ENCODE data around the gene PCYT2.

Gene PCYT2

GRCh38 chr17:81942167-81942553, 31.0 kb upstream of the PCYT2 start:
- DNase-seq (ENCODE audit: low spot score) = no peak

- no peak for DNase-seq (ENCODE audit: low spot score)
Measured at GRCh38 chr17:81941484-81942166, 30.4 kb upstream of the PCYT2 start.

GRCh38 chr17:81940538-81941483, 29.6 kb upstream of the PCYT2 start:
- no peak for DNase-seq (ENCODE audit: low spot score)

GRCh38 chr17:81939881-81940385, 28.7 kb upstream of the PCYT2 start:
- DNase-seq (ENCODE audit: low spot score) = peak; percentile 42

- no peak for DNase-seq (ENCODE audit: low spot score)
Measured at GRCh38 chr17:81939218-81939617, 28.0 kb upstream of the PCYT2 start.

GRCh38 chr17:81935709-81936084, 24.5 kb upstream of the PCYT2 start:
- DNase-seq (ENCODE audit: low spot score) = no peak

- no peak for DNase-seq (ENCODE audit: low spot score)
Measured at GRCh38 chr17:81934850-81935708, 23.9 kb upstream of the PCYT2 start.

GRCh38 chr17:81934098-81934757, 23.0 kb upstream of the PCYT2 start:
- no peak for DNase-seq (ENCODE audit: low spot score)

GRCh38 chr17:81933178-81933699, 22.0 kb upstream of the PCYT2 start:
- no peak for DNase-seq (ENCODE audit: low spot score)

- DNase-seq (ENCODE audit: low spot score) = no peak
Measured at GRCh38 chr17:81932333-81932983, 21.3 kb upstream of the PCYT2 start.

GRCh38 chr17:81931557-81932332, 20.5 kb upstream of the PCYT2 start:
- no peak for DNase-seq (ENCODE audit: low spot score)

- no peak for DNase-seq (ENCODE audit: low spot score)
Measured at GRCh38 chr17:81931189-81931556, 20.0 kb upstream of the PCYT2 start.

- DNase-seq (ENCODE audit: low spot score) = no peak
Measured at GRCh38 chr17:81930142-81931125, 19.2 kb upstream of the PCYT2 start.

- no peak for DNase-seq (ENCODE audit: low spot score)
Measured at GRCh38 chr17:81929253-81930141, 18.3 kb upstream of the PCYT2 start.

- no peak for DNase-seq (ENCODE audit: low spot score)
Measured at GRCh38 chr17:81928544-81929252, 17.5 kb upstream of the PCYT2 start.

- DNase-seq (ENCODE audit: low spot score) = peak; percentile 96
Measured at GRCh38 chr17:81927653-81928543, 16.7 kb upstream of the PCYT2 start, which contains the start of gene MAFG. MAFG (minus strand) TSS chr17:81927735; CDS start chr17:81923185, 4,550 bp downstream.

All from AG08395 (cell line).